Gastrocnemius medialis (tissue), 4 donors: ENCODE results near the gene ROPN1.

Experiments used
- POLR2A ChIP-seq, 2 donors: fragments of 450-650 bp; IDR thresholded peaks; one replicate each; pipeline ENCODE4 v1.6.1; 2017; ENCODE audit warnings: antibody characterized with exemption in 2 of 2, mild to moderate bottlenecking in 2 of 2, moderate library complexity in 2 of 2
- TF ChIP-seq, protein P1 (sequence below), 5 experiments: fragments of 450-650 bp in 3 of 5; fragments of 200-600 bp in 2 of 5; sonication (generic) in 2 of 5; IDR thresholded peaks in 4 of 5; conservative IDR thresholded peaks in 1 of 5; 1 replicate in 4 of 5; 2 replicates in 1 of 5; pipeline ENCODE4 v1.5.1; 2016 to 2019; ENCODE audit warnings: antibody characterized with exemption in 5 of 5, mild to moderate bottlenecking in 3 of 5, moderate library complexity in 3 of 5

DNA sequence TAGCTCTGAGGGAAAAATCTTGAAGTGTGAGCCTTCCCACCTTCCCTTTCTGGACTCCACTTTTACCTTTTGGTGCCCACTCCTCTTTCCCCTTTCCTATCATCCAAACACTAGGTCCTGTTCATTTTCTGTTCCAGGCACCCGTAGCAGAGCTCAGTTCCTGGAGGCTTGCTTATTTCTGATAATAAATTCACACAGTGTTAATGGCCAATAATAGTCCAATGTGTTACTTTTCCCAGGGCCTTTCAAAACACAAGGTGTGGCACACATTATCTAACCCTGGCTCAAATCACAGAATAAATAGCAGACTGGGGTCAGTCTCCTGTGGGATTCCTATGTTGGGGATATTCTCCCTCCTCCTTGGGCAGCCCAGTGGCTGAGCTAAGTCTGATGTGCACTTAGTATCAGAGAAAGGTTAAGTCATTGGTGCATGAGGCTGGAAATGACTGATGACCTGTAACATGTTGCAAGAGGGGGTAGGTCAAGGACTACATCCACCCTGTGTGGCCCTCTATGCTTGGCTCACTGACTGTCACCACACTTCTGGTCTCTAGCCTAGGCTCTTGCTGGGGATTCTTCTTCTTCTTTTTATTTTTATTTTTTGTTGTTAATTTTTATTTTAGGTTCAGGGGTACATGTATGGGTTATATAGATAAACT lies 43.7 kb upstream of the ROPN1 start:
- TF ChIP-seq POLR2A (IDR thresholded peaks at IDR 0.05) = no peak
- TF ChIP-seq, protein P1, sequence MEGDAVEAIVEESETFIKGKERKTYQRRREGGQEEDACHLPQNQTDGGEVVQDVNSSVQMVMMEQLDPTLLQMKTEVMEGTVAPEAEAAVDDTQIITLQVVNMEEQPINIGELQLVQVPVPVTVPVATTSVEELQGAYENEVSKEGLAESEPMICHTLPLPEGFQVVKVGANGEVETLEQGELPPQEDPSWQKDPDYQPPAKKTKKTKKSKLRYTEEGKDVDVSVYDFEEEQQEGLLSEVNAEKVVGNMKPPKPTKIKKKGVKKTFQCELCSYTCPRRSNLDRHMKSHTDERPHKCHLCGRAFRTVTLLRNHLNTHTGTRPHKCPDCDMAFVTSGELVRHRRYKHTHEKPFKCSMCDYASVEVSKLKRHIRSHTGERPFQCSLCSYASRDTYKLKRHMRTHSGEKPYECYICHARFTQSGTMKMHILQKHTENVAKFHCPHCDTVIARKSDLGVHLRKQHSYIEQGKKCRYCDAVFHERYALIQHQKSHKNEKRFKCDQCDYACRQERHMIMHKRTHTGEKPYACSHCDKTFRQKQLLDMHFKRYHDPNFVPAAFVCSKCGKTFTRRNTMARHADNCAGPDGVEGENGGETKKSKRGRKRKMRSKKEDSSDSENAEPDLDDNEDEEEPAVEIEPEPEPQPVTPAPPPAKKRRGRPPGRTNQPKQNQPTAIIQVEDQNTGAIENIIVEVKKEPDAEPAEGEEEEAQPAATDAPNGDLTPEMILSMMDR (IDR thresholded peaks at IDR 0.05 in 4 of 5, conservative IDR thresholded peaks at IDR 0.05 in 1 of 5) = no peak
